HepG2 (cell line): ENCODE measurements around the gene ULK4. TPM values are rescaled to one million over a fixed set of nuclear protein-coding genes. Genes with fewer than 3 reads are reported as not detected.

Experiments used
- ATAC-seq: fragments of 200-7000 bp; cut with Tn5 transposase; 3 replicates; pipeline ENCODE4 v1.9.1; 2020; ENCODE audit warnings: mild to moderate bottlenecking, moderate library complexity
- BruUV-seq: library from RNA; stranded (reverse); fragments of 400-500 nt; replicated peaks from 2 replicates; lab custom pipeline; 2021; lab: Mats Ljungman, UMichigan
- CTCF ChIA-PET: fragments of 300-600 bp; formaldehyde crosslinking; extraction: SDS; loops from one replicate; lab custom pipeline; 2021; ENCODE audit warnings: low total read pairs, inconsistent platforms, low intra/inter-chr PET ratio; lab: Yijun Ruan, JAX
- POLR2A ChIA-PET: fragments of 350-600 bp; sonication (Branson Sonifier 250); formaldehyde crosslinking; loops from one replicate; lab custom pipeline; 2020; ENCODE audit warnings: antibody characterized with exemption, inconsistent platforms; lab: Yijun Ruan, JAX
- DNase-seq: peaks from one replicate; pipeline ENCODE4 v3.0.0-alpha.2; 2015; ENCODE audit warnings: low spot score
- FAIRE-seq: peaks from 3 replicates; lab custom pipeline; 2011; peaks lifted over from hg19 to GRCh38; lab: Jason Lieb, UNC
- H2AFZ ChIP-seq: one replicate; pipeline ENCODE4 v1.6.1; 2011; ENCODE audit warnings: low read length, inconsistent platforms
- H3K27ac ChIP-seq: fragments of 300-600 bp; 3 replicates; pipeline ENCODE4 v1.8.0; 2011; ENCODE audit warnings: mixed run types, mild to moderate bottlenecking, mixed read lengths, low read length, inconsistent platforms; ENCODE audit not compliant: insufficient read depth; ENCODE audit errors: extremely low read length
- H3K27me3 ChIP-seq, 2 experiments: fragments of 200-600 bp in 1 of 2; 2 replicates in 1 of 2; 3 replicates in 1 of 2; pipeline versions ENCODE4 v1.6.0 to v1.8.0; 2011; ENCODE audit warnings: low read length in 2 of 2, mild to moderate bottlenecking in 2 of 2, moderate library complexity in 2 of 2, inconsistent platforms in 1 of 2; ENCODE audit not compliant: insufficient read depth in 2 of 2, control insufficient read depth in 1 of 2
- H3K36me3 ChIP-seq, 2 experiments: fragments of 200-600 bp in 1 of 2; replicated peaks in 1 of 2; 2 replicates in 1 of 2; 3 replicates in 1 of 2; pipeline versions ENCODE4 v1.5.1 to v1.8.0; 2011; ENCODE audit warnings: low read length in 2 of 2, inconsistent platforms in 1 of 2; ENCODE audit not compliant: insufficient read depth in 2 of 2, control insufficient read depth in 1 of 2
- H3K4me1 ChIP-seq: 2 replicates; pipeline ENCODE4 v1.5.1; 2012; ENCODE audit warnings: low read length, inconsistent platforms; ENCODE audit not compliant: insufficient read depth
- H3K4me2 ChIP-seq: 2 replicates; pipeline ENCODE4 v1.6.0; 2011; ENCODE audit warnings: low read depth, low read length, inconsistent platforms
- H3K4me3 ChIP-seq, 3 experiments: fragments of 200-600 bp in 1 of 3; sonication (generic), shearing (Covaris generic) in 1 of 3; replicated peaks in 1 of 3; 2 replicates each; pipeline ENCODE4 v1.5.1; 2011 to 2016; ENCODE audit warnings: low read length in 3 of 3, inconsistent platforms in 2 of 3, low read depth in 2 of 3, mild to moderate bottlenecking in 2 of 3, control low read depth in 1 of 3, mixed read lengths in 1 of 3; ENCODE audit not compliant: insufficient read depth in 1 of 3
- H3K79me2 ChIP-seq: one replicate; pipeline ENCODE4 v1.6.1; 2011; ENCODE audit warnings: low read length, inconsistent platforms; ENCODE audit not compliant: insufficient read depth
- H3K9ac ChIP-seq: 2 replicates; pipeline ENCODE4 v1.6.0; 2011; ENCODE audit warnings: mild to moderate bottlenecking, low read depth, low read length, inconsistent platforms; ENCODE audit not compliant: insufficient read depth
- H3K9me3 ChIP-seq: 2 replicates; pipeline ENCODE4 v1.5.1; 2012; ENCODE audit warnings: mild to moderate bottlenecking, low read length
- H4K20me1 ChIP-seq: 2 replicates; pipeline ENCODE4 v1.6.0; 2011; ENCODE audit warnings: inconsistent platforms, mild to moderate bottlenecking, low read length, moderate library complexity; ENCODE audit not compliant: insufficient read depth
- BRCA1 ChIP-seq: sonication (generic); formaldehyde crosslinking; IDR thresholded peaks from 2 replicates; pipeline ENCODE4 v1.4.0; 2020; ENCODE audit warnings: missing genetic modification reagents
- CREBL2 ChIP-seq: sonication (generic); formaldehyde crosslinking; IDR thresholded peaks from 2 replicates; pipeline ENCODE4 v1.8.1; 2023; ENCODE audit warnings: missing genetic modification reagents, mild to moderate bottlenecking, borderline replicate concordance
- GMEB1 ChIP-seq: sonication (generic); formaldehyde crosslinking; IDR thresholded peaks from 2 replicates; pipeline ENCODE4 v1.5.1; 2020; ENCODE audit warnings: missing genetic modification reagents, mild to moderate bottlenecking, borderline replicate concordance
- GMEB2 ChIP-seq: IDR thresholded peaks from 2 replicates; pipeline ENCODE4 v1.6.1; 2016; ENCODE audit warnings: missing biosample characterization, missing genetic modification reagents, low read depth
- HNF1A ChIP-seq, 2 experiments: sonication (generic) in 1 of 2; formaldehyde crosslinking in 1 of 2; IDR thresholded peaks; 2 replicates each; pipeline versions ENCODE4 v1.4.0 to v1.6.1; 2016 to 2020; ENCODE audit warnings: borderline replicate concordance in 1 of 2, low read depth in 1 of 2, mild to moderate bottlenecking in 1 of 2, missing genetic modification reagents in 1 of 2
- MEIS1 ChIP-seq: sonication (generic); formaldehyde crosslinking; IDR thresholded peaks from 2 replicates; pipeline ENCODE4 v1.9.0; 2021; ENCODE audit warnings: mild to moderate bottlenecking, missing genetic modification reagents, moderate library complexity, borderline replicate concordance
- ZFP36L2 ChIP-seq: sonication (generic); formaldehyde crosslinking; IDR thresholded peaks from 2 replicates; pipeline ENCODE4 v1.4.0; 2020; ENCODE audit warnings: missing genetic modification reagents
- ZNF34 ChIP-seq: sonication (generic); formaldehyde crosslinking; IDR thresholded peaks from 2 replicates; pipeline ENCODE4 v1.4.0; 2020; ENCODE audit warnings: mild to moderate bottlenecking, missing genetic modification reagents, borderline replicate concordance
- ZNF557 ChIP-seq: sonication (generic); formaldehyde crosslinking; IDR thresholded peaks from 2 replicates; pipeline ENCODE4 v1.4.0; 2020; ENCODE audit warnings: missing genetic modification reagents
- ZNF616 ChIP-seq: sonication (generic); formaldehyde crosslinking; IDR thresholded peaks from 2 replicates; pipeline ENCODE4 v1.5.0; 2020; ENCODE audit warnings: low read depth, mild to moderate bottlenecking, missing genetic modification reagents
- ZNF644 ChIP-seq: IDR thresholded peaks from 2 replicates; pipeline ENCODE4 v1.6.1; 2016; ENCODE audit warnings: low read depth
- ZNF770 ChIP-seq: sonication (generic); formaldehyde crosslinking; IDR thresholded peaks from 2 replicates; pipeline ENCODE4 v1.5.0; 2020; ENCODE audit warnings: mild to moderate bottlenecking, missing genetic modification reagents
- ZSCAN9 ChIP-seq: IDR thresholded peaks from 2 replicates; pipeline ENCODE4 v1.6.1; 2016; ENCODE audit warnings: borderline replicate concordance
- WGBS: methylation state at CpG from one replicate; pipeline ENCODE4 v1.1.6; 2017; ENCODE audit warnings: low lambda C conversion rate; 5-methylcytosine and 5-hydroxymethylcytosine counted together
- in situ Hi-C: cut with HindIII; loops from 2 replicates; pipeline ENCODE4 v1.10.0; 2017; ENCODE audit warnings: low pct_unique_long_range_greater_than_20kb; ENCODE audit not compliant: extremely low pct_ligation_motif_present
- intact Hi-C: fragments of 100-400 bp; cut with micrococcal nuclease; formaldehyde crosslinking; loops from one replicate; pipeline ENCODE4 v1.10.0; 2022; ENCODE audit not compliant: unreplicated experiment
- polyA plus RNA-seq, 8 experiments: library from polyadenylated mRNA; depleted of rRNA in 3 of 8; stranded (reverse) in 7 of 8; unstranded in 1 of 8; fragments of >200 nt; fragmentation: Illumina TruSeq in 4 of 8; extraction: Trizol in 4 of 8; gene quantifications; 2 replicates each; pipeline versions ENCODE4 v1.2.1 to v1.2.3, GENCODE V29; 2011 to 2016; ENCODE audit warnings: low read depth in 4 of 8, missing spikeins in 1 of 8, mixed read lengths in 1 of 8; ENCODE audit not compliant: insufficient read depth in 1 of 8
- total RNA-seq, 5 experiments: library from RNA; depleted of rRNA; stranded (reverse); fragments of >200 nt; fragmentation: Illumina TruSeq; extraction: Trizol; gene quantifications; 2 replicates each; pipeline ENCODE4 v1.2.3, GENCODE V29; 2016; ENCODE audit warnings: low read depth in 1 of 5

The ULK4 gene
- total and polyA plus RNA-seq, 2 of the 13 experiments (the other 11 are each of a cell fraction or from before 2014, with no cell fraction given) = 6.7 to 11.8 TPM

GRCh38 chr3:41404582-41404981, 557.3 kb downstream of the ULK4 start:
- no peaks in the 10 kb centered on the region for H3K9me3 ChIP-seq
- 100% methylated on average over 1 of the region's 1 CpG for WGBS
- TF ChIP-seq GMEB2 (no peak), GMEB1 (CRISPR knock-in tag) (no peak), ZNF557 (CRISPR knock-in tag) (no peak), CREBL2 (CRISPR knock-in tag) (no peak), ZNF616 (CRISPR knock-in tag) (no peak), ZNF770 (CRISPR knock-in tag) (no peak), BRCA1 (CRISPR knock-in tag) (no peak), ZFP36L2 (CRISPR knock-in tag) (no peak), MEIS1 (CRISPR knock-in tag) (no peak), HNF1A (IDR thresholded peaks at IDR 0.05; ENCODE audit: low read depth) (no peak), HNF1A (CRISPR knock-in tag; IDR thresholded peaks at IDR 0.05; ENCODE audit: borderline replicate concordance) (no peak), ZNF34 (CRISPR knock-in tag) (no peak), ZSCAN9 (CRISPR knock-in tag) (no peak), ZNF644 (CRISPR knock-in tag) (no peak)

More at GRCh38 chr3:41404582-41404981, 557.3 kb downstream of the ULK4 start:
- no peak for DNase-seq
- Histone ChIP-seq H3K9ac (no peak overlapping the region), H3K36me3 (no peaks in the 10 kb centered on the region), H3K27ac (no peak overlapping the region), H2AFZ (no peak overlapping the region), H3K79me2 (no peaks in the 10 kb centered on the region), H3K4me3 (no peak overlapping the region), H3K4me1 (no peaks in the 10 kb centered on the region), H4K20me1 (no peaks in the 10 kb centered on the region), H3K4me2 (no peak overlapping the region), H3K27me3 (no peaks in the 10 kb centered on the region)
- ChIA-PET CTCF (no interaction called here), POLR2A (no interaction called here)
- BruUV-seq = no TSS peak
- ATAC-seq = no peak
- in situ Hi-C loops (no loop called here), intact Hi-C loops (no loop called here)
- FAIRE-seq = no peak
